ENCODE measurements around the gene CBFB.
"Not testable (repeated sequence)": the region's sequence is repeated elsewhere in the genome, so short reads cannot be mapped to it uniquely, and the experiment has no call there.

Gene CBFB

GRCh38 chr16:67115639-67116038 lies 86.7 kb downstream of the CBFB start:
- TF ChIP-seq CTCF (IDR thresholded peaks at IDR 0.05; ENCODE audit: borderline replicate concordance, control extremely low read depth, extremely low read depth, insufficient read depth, missing control alignments) = no peak
- in situ Hi-C loops (cut with MboI; ENCODE audit: low sequenced_read_pairs, unreplicated experiment) = no loop called here
- no peak for DNase-seq (ENCODE audit: low spot score)

GRCh38 chr16:67116388-67117311 lies 87.7 kb downstream of the CBFB start:
- in situ Hi-C loops (cut with MboI; ENCODE audit: low sequenced_read_pairs, unreplicated experiment) = no loop called here

GRCh38 chr16:67117716-67118115 lies 88.8 kb downstream of the CBFB start:
- TF ChIP-seq CTCF (IDR thresholded peaks at IDR 0.05; ENCODE audit: borderline replicate concordance, control extremely low read depth, extremely low read depth, insufficient read depth, missing control alignments) = no peak
- in situ Hi-C loops (cut with MboI; ENCODE audit: low sequenced_read_pairs, unreplicated experiment) = no loop called here
- DNase-seq (ENCODE audit: low spot score) = no peak

More at GRCh38 chr16:67116388-67117311, 87.7 kb downstream of the CBFB start:
- no peak for TF ChIP-seq CTCF (IDR thresholded peaks at IDR 0.05; ENCODE audit: borderline replicate concordance, control extremely low read depth, extremely low read depth, insufficient read depth, missing control alignments)
- no peak for DNase-seq (ENCODE audit: low spot score)

- in situ Hi-C loops (cut with MboI; ENCODE audit: low sequenced_read_pairs, unreplicated experiment) = no loop called here
- DNase-seq (ENCODE audit: low spot score) = no peak
- TF ChIP-seq CTCF (IDR thresholded peaks at IDR 0.05; ENCODE audit: borderline replicate concordance, control extremely low read depth, extremely low read depth, insufficient read depth, missing control alignments) = no peak
Observed at GRCh38 chr16:67120025-67120424, 91.1 kb downstream of the CBFB start.

GRCh38 chr16:67122799-67123198 lies 93.8 kb downstream of the CBFB start:
- in situ Hi-C loops (cut with MboI; ENCODE audit: low sequenced_read_pairs, unreplicated experiment); DNase-seq (ENCODE audit: low spot score): not testable (repeated sequence)

- TF ChIP-seq CTCF (IDR thresholded peaks at IDR 0.05; ENCODE audit: borderline replicate concordance, control extremely low read depth, extremely low read depth, insufficient read depth, missing control alignments) = no peak
- DNase-seq (ENCODE audit: low spot score) = no peak
Observed at GRCh38 chr16:67128417-67128816, 99.5 kb downstream of the CBFB start.

GRCh38 chr16:67128887-67129286 lies 99.9 kb downstream of the CBFB start:
- in situ Hi-C loops (cut with MboI; ENCODE audit: low sequenced_read_pairs, unreplicated experiment) = no loop called here
- no peak for TF ChIP-seq CTCF (IDR thresholded peaks at IDR 0.05; ENCODE audit: borderline replicate concordance, control extremely low read depth, extremely low read depth, insufficient read depth, missing control alignments)
- DNase-seq (ENCODE audit: low spot score) = no peak

More at GRCh38 chr16:67128417-67128816, 99.5 kb downstream of the CBFB start:
- in situ Hi-C loops (cut with MboI; ENCODE audit: low sequenced_read_pairs, unreplicated experiment) = no loop called here
